ENCODE measurements around the gene GPR152. TPM values are rescaled to one million over a fixed set of nuclear protein-coding genes. Genes with fewer than 3 reads are reported as not detected.

Gene GPR152
- total RNA-seq, 1 experiment from 2014 or later: not detected

DNA sequence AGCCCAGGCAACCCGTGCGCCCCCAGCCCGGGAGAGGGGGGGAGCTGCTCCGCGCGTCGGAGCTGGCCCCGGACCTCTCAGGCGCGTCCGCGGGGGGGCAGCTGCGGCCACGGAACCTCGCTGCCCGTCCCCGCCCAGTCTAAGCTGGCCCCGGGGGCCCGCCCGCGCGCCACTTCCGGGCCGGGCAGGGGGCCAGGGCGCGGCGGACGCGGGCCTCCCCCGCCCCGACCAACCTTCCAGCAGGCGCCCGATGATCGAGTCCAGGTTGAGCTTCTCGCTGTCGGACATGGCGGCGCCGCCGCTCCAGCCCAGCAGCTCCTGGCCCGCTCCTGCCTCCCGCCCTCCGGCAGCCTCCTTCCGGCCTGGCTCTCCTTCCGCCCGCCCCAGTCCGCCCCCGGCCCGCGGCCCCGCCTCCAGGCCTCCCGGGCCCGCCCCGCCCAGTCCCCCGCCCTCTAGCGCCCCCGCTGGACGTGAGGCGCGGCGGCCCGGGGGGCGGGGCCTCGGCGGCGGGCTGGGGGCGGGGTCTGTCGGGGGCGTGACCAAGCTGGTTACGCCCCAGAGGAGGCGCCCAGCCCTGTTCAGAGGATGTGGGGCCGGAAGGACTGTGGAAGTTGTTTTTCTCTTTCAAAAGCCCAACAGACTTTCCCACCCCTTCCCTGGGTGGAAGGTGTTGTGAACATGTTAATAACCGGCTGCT lies 50.9 kb downstream of the GPR152 start, which contains the start of gene PPP1CA:
TSS of gene PPP1CA (minus strand) at position 364 of the 697 bp plus-strand sequence. CDS start at position 288, 76 bp downstream.
- POLR2A ChIA-PET: interaction anchor here (0.5 to 1.8 kb wide), 9 partner anchors 10 to 84 kb away, joined by 3 to 8 read pairs (median 4); partner anchors contain the start of genes POLD4 and RAD9A
- peak; percentile 42; the same call in 1 of the 2 replicates for TF ChIP-seq ZFX (IDR thresholded peaks at IDR 0.05)
- no peak for TF ChIP-seq SP1 (IDR thresholded peaks at IDR 0.05; ENCODE audit: low read depth)
- TF ChIP-seq, protein P1, sequence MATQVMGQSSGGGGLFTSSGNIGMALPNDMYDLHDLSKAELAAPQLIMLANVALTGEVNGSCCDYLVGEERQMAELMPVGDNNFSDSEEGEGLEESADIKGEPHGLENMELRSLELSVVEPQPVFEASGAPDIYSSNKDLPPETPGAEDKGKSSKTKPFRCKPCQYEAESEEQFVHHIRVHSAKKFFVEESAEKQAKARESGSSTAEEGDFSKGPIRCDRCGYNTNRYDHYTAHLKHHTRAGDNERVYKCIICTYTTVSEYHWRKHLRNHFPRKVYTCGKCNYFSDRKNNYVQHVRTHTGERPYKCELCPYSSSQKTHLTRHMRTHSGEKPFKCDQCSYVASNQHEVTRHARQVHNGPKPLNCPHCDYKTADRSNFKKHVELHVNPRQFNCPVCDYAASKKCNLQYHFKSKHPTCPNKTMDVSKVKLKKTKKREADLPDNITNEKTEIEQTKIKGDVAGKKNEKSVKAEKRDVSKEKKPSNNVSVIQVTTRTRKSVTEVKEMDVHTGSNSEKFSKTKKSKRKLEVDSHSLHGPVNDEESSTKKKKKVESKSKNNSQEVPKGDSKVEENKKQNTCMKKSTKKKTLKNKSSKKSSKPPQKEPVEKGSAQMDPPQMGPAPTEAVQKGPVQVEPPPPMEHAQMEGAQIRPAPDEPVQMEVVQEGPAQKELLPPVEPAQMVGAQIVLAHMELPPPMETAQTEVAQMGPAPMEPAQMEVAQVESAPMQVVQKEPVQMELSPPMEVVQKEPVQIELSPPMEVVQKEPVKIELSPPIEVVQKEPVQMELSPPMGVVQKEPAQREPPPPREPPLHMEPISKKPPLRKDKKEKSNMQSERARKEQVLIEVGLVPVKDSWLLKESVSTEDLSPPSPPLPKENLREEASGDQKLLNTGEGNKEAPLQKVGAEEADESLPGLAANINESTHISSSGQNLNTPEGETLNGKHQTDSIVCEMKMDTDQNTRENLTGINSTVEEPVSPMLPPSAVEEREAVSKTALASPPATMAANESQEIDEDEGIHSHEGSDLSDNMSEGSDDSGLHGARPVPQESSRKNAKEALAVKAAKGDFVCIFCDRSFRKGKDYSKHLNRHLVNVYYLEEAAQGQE (IDR thresholded peaks at IDR 0.05; ENCODE audit: low read depth): no peak
- no peak for TF ChIP-seq TCF7L2 (IDR thresholded peaks at IDR 0.05; ENCODE audit: borderline replicate concordance, extremely low read depth, insufficient read depth, insufficient read length)
- TF ChIP-seq, protein P2, sequence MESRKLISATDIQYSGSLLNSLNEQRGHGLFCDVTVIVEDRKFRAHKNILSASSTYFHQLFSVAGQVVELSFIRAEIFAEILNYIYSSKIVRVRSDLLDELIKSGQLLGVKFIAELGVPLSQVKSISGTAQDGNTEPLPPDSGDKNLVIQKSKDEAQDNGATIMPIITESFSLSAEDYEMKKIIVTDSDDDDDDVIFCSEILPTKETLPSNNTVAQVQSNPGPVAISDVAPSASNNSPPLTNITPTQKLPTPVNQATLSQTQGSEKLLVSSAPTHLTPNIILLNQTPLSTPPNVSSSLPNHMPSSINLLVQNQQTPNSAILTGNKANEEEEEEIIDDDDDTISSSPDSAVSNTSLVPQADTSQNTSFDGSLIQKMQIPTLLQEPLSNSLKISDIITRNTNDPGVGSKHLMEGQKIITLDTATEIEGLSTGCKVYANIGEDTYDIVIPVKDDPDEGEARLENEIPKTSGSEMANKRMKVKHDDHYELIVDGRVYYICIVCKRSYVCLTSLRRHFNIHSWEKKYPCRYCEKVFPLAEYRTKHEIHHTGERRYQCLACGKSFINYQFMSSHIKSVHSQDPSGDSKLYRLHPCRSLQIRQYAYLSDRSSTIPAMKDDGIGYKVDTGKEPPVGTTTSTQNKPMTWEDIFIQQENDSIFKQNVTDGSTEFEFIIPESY (IDR thresholded peaks at IDR 0.05; ENCODE audit: extremely low read depth, insufficient replicate concordance, low read length): no peak
- no peak for TF ChIP-seq EZH2 (IDR thresholded peaks at IDR 0.05)
- no peak for TF ChIP-seq ELF1 (IDR thresholded peaks at IDR 0.05; ENCODE audit: borderline replicate concordance, low read depth)
- no peak for TF ChIP-seq CEBPB (IDR thresholded peaks at IDR 0.05; ENCODE audit: low read depth)
- peak; percentile 24 for TF ChIP-seq POLR2A (IDR thresholded peaks at IDR 0.05; ENCODE audit: borderline replicate concordance, extremely low read depth, insufficient read depth, insufficient read length)
- peak in 1 of 3 experiments; percentile 33; a peak in 3 of 6 replicates for TF ChIP-seq CTCF (IDR thresholded peaks at IDR 0.05 in 2 of 3, conservative IDR thresholded peaks at IDR 0.05 in 1 of 3; ENCODE audit: borderline replicate concordance in 1 of 3, insufficient read depth in 1 of 3, low read depth in 2 of 3, low read length in 2 of 3)
- TF ChIP-seq ZNF274 (IDR thresholded peaks at IDR 0.05; ENCODE audit: low read depth, low read length): no peak
- TF ChIP-seq CBX3 (IDR thresholded peaks at IDR 0.05; ENCODE audit: low read depth): no peak
- peak; percentile 90 for TF ChIP-seq POLR2AphosphoS5 (IDR thresholded peaks at IDR 0.05; ENCODE audit: low read depth, low read length)
- no peak for TF ChIP-seq JUND (IDR thresholded peaks at IDR 0.05)
- TF ChIP-seq SIN3A (IDR thresholded peaks at IDR 0.05; ENCODE audit: low read depth): no peak
- TF ChIP-seq ATF3 (IDR thresholded peaks at IDR 0.05): no peak
- TF ChIP-seq, protein P3, sequence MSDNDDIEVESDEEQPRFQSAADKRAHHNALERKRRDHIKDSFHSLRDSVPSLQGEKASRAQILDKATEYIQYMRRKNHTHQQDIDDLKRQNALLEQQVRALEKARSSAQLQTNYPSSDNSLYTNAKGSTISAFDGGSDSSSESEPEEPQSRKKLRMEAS (IDR thresholded peaks at IDR 0.05): no peak
- TF ChIP-seq SRF (IDR thresholded peaks at IDR 0.05; ENCODE audit: low read depth): no peak

More for the DNA sequence above, 50.9 kb downstream of the GPR152 start, which contains the start of gene PPP1CA:
- ATAC-seq (peak; percentile 90), DNase-seq (ENCODE audit: low read depth, low spot score) (peak; percentile 53)
- H3K27ac ChIP-seq (ENCODE audit: low read depth, low read length): peak within 1 kb of the TSS; percentile 99
- H3K9ac ChIP-seq (ENCODE audit: low read length): peak within 1 kb of the TSS; percentile 96
- H3K9me3 ChIP-seq (ENCODE audit: control insufficient read depth in 1 of 2, insufficient read depth in 1 of 2, low read depth in 1 of 2, low read length in 2 of 2): no peaks in the 10 kb centered on the region
- no peak within 1 kb of the TSS for H2AFZ ChIP-seq (ENCODE audit: low read depth, low read length, poor library complexity, severe bottlenecking)
- BruUV-seq (replicated peaks): no TSS peak
- ChIA-PET CTCF (interaction anchor here (0.6 to 2.1 kb wide), 25 partner anchors 10 to 552 kb away, joined by 3 to 17 read pairs (median 5); partner anchors contain the start of genes AIP, NUDT8, PITPNM1 and POLD4), RAD21 (ENCODE audit: low non-redundant PET in 1 of 2, low total read pairs in 2 of 2, uncharacterized antibody in 2 of 2, unreplicated experiment in 2 of 2) (interaction anchor here (0.8 to 1.7 kb wide), 5 partner anchors 12 to 81 kb away, joined by 4 to 6 read pairs (median 4); partner anchors contain the start of genes AIP (in 1 of the 2) and TMEM134 (in 1 of the 2))
- H3K79me2 ChIP-seq (ENCODE audit: insufficient read depth, low read length): peaks cover 24% of the 10 kb centered on the region
- H3K9me2 ChIP-seq (ENCODE audit: insufficient read depth): no peaks in the 10 kb centered on the region
- H4K20me1 ChIP-seq (ENCODE audit: insufficient read depth): no peaks in the 10 kb centered on the region
- peak within 1 kb of the TSS; percentile 96 for H3K4me2 ChIP-seq (ENCODE audit: low read length)
- H3K4me1 ChIP-seq (ENCODE audit: control insufficient read depth in 1 of 2, insufficient read depth in 2 of 2, low read length in 2 of 2): peaks cover 9 to 18% of the 10 kb centered on the region in 2 experiments
- peaks cover 13 to 26% of the 10 kb centered on the region in 2 experiments; a peak in 3 of 4 replicates for H3K36me3 ChIP-seq (ENCODE audit: control insufficient read depth in 1 of 2, insufficient read depth in 2 of 2, low read length in 2 of 2)
- peak within 1 kb of the TSS; percentile 82 to 90 for H3K4me3 ChIP-seq (replicated peaks in 1 of 2; ENCODE audit: low read depth in 1 of 2, low read length in 2 of 2)
- no peaks in the 10 kb centered on the region for H3K27me3 ChIP-seq (ENCODE audit: insufficient read depth, low read length)
- intact Hi-C loops (cut with micrococcal nuclease): loop anchor here (1.0 to 2.0 kb wide), 3 partner anchors 44 to 106 kb away; partner anchors contain the start of gene TMEM134

Measured in HCT116 (cell line).